Liver (tissue), 3 donors: ENCODE measurements around the gene CEP128.

Experiments used
- CTCF ChIP-seq: fragments of 150-350 bp; IDR thresholded peaks from 2 replicates; pipeline ENCODE4 v1.5.1; 2017; ENCODE audit warnings: improper control_type of control experiment, low read depth, low read length; ENCODE audit not compliant: missing input control
- FOXA1 ChIP-seq: IDR thresholded peaks from 2 replicates; pipeline ENCODE4 v1.6.1; 2016; ENCODE audit warnings: antibody characterized with exemption
- GABPA ChIP-seq, 2 donors: IDR thresholded peaks in 1 of 2; conservative IDR thresholded peaks in 1 of 2; 2 replicates each; pipeline ENCODE4 v1.6.1; 2016; ENCODE audit warnings: antibody characterized with exemption in 2 of 2, mild to moderate bottlenecking in 1 of 2, moderate library complexity in 1 of 2
- TAF1 ChIP-seq: conservative IDR thresholded peaks from 2 replicates; pipeline ENCODE4 v1.6.1; 2016; ENCODE audit warnings: antibody characterized with exemption, mild to moderate bottlenecking
- donor health status: healthy.
- donor health status: healthy.

- TF ChIP-seq GABPA (IDR thresholded peaks at IDR 0.05 in 1 of 2, conservative IDR thresholded peaks at IDR 0.05 in 1 of 2) (no peak), TAF1 (no peak), CTCF (no peak), FOXA1 (no peak)
These were observed 38.4 kb upstream of the CEP128 start for GRCh38 chr14:80979951-80980350.
